Uterus (tissue), 2 donors: Measurements from ENCODE around the gene RAB3IL1.

Experiments used
- CTCF ChIP-seq, 4 experiments: fragments of 200-600 bp in 2 of 4; fragments of 450-650 bp in 2 of 4; sonication (generic) in 2 of 4; IDR thresholded peaks; one replicate each; pipeline ENCODE4 v1.5.1; 2016 to 2019; ENCODE audit warnings: antibody characterized with exemption in 4 of 4, mild to moderate bottlenecking in 2 of 4, moderate library complexity in 1 of 4
- POLR2A ChIP-seq, 2 donors: fragments of 450-650 bp; IDR thresholded peaks; one replicate each; pipeline ENCODE4 v1.6.1; 2016; ENCODE audit warnings: antibody characterized with exemption in 2 of 2, mild to moderate bottlenecking in 1 of 2, moderate library complexity in 1 of 2

- TF ChIP-seq CTCF (IDR thresholded peaks at IDR 0.05) (no peak), POLR2A (IDR thresholded peaks at IDR 0.05) (no peak)
Measured at GRCh38 chr11:61888590-61888989, 28.8 kb downstream of the RAB3IL1 start.
